Measurements from ENCODE around the gene PSMC3.

The PSMC3 gene

GRCh38 chr11:47411884-47412746, 14.1 kb downstream of the PSMC3 start:
- no peak for DNase-seq

- DNase-seq, result no peak
Measured at GRCh38 chr11:47410370-47411264, 15.6 kb downstream of the PSMC3 start.

DNA sequence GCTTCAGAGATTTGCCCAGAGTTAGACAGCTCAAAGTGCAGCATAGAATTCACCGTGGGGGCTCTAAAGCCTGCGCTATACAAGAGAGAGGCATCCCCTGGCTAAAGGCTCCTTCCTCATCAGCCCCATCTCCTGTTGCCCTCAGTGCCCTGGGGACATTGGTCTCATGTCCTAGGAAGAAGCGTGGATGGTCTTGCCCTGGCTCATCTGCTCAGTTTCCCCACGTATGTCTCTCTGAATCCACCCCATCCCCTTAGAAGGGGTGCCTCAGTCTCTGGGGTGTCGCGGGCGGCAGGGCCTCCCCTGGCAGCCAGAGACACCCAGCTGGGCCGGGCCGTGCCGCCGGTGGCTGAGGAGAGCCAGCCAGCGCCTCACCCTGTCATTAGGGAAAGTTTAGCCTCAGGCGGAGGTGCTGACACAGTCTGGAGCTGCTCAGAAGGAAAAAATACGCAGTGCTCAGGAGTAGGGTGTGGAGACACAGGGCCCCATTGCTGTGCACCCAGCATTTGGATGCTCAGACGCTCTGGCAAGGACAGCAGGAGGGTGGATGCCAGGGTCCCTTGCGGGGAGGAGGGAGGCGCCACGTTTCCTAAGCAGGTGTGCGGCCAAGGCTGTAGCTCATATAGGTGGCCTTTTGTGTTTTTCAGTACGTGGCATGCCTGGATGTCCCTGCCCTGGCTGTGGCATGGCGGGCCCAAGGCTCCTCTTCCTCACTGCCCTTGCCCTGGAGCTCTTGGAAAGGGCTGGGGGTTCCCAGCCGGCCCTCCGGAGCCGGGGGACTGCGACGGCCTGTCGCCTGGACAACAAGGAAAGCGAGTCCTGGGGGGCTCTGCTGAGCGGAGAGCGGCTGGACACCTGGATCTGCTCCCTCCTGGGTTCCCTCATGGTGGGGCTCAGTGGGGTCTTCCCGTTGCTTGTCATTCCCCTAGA, 16.5 kb downstream of the PSMC3 start:
- no peak for DNase-seq

GRCh38 chr11:47408598-47409439, 17.4 kb downstream of the PSMC3 start:
- DNase-seq, result peak; percentile 76

GRCh38 chr11:47407746-47408590, 18.3 kb downstream of the PSMC3 start, which contains the start of gene SLC39A13:
Gene SLC39A13 (plus strand): TSS chr11:47408590. CDS start chr11:47410095, 1,505 bp downstream.
- peak; percentile 95 for DNase-seq

DNA sequence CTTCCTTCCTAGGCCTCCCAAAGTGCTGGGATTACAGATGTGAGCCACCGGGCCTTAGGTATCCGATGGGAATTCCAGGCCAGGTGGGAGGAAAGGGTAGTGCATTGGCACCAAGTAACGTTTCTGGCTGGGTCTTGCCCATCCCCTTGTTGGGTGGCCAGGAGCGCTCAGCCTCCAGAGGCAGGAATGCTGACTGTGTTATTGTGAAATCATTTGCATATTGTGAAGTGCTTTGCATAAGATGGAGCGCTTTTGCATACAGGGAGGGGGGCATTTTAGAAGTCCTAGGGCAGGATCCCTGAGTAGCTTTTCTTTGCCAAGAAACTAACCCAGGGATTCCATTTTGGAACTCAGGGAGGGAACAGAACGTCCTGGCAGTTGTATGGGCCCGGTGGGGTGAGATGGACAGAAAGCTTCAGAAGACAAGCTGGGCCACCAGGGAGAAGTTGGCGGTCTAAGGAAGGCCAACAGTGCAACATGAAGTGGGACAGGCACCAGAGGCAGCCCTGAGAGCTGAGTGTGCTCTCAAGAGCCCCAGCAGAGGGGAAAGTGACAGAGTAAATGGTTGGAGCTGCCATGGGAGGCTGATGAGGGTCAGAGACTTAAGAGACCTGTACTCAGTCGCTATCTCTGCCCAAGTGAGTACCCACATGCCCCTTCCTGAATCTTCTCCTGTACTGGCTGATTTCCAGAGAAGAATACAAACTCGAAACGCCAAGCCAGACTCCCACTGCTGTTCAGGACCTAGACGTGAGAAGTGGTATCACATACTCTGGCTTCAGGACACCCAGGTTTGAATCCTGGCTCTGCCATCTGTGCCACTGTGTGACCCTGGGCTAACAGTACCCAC, 19.1 kb downstream of the PSMC3 start:
- DNase-seq, result peak; percentile 38

DNA sequence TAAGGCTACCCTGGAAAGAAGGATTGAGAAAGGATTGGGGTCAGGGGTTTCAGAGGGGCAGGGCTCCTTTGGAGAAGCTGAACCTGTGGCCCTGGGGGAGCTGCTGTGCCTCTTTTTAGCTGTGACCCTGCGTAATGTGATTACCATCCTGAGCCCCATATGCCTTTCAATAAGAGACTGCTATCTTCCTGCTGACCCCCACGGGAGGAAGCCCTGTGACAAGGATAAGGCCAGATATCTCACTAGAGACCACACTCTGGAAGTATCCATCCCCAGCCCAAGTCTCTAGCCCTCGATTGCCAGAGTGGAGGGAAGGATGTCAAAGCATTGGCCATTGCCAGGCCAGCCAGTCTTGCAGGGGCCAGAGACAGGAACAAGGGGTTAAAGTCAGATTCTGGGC, 22.7 kb downstream of the PSMC3 start:
- DNase-seq, result no peak

- DNase-seq, result no peak
Measured at GRCh38 chr11:47403135-47403534, 23.1 kb downstream of the PSMC3 start.

- no peak for DNase-seq
Measured at GRCh38 chr11:47400768-47401279, 25.4 kb downstream of the PSMC3 start.

DNA sequence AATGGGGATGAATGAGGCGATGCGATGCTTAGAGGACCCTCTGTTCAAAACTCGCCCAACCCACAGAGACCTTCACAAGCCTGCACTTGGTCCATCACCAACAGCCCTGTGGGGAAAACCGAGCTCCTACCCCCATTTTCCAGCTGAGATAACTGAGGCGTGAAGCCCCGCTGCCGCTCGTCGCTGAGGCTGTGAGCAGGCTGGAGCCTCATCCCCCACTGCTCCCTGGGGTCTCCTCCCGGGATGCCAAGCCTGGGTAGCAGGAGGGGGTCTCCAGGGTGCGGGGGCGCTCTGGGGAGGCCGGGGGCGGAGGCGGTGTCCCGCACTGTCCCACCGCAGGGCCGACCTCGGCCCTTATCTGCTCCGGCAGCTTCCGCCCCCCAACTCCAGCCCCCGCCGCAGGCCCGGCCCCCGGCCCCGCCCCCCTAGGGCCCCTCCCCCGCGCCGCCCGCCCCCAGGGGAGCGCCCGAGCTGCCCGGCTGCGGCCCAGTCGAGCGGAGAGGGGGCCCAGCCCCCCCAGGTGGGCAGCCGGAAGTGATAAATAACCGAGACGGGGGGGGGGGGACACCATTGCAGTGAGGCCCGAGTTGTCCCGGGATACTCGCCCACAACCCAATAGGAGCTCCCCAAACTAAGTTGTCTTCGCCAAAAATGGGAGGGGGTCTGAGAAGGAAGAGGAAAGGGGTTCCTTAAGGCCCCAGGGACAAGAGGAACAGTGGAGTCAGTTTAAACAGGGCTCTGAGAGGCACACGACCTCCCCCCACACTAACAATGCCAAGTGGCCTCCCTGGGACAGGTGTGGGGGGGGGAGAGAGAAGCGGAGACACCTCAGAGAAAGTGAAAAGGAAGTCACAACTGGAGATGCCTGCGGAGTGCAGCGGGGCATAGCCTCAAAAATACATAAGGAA, 26.1 kb downstream of the PSMC3 start:
- no peak for DNase-seq

- DNase-seq, result no peak
Measured at GRCh38 chr11:47398551-47398950, 27.7 kb downstream of the PSMC3 start.

GRCh38 chr11:47398011-47398410, 28.2 kb downstream of the PSMC3 start:
- DNase-seq, result no peak

GRCh38 chr11:47396049-47396320, 30.3 kb downstream of the PSMC3 start:
- no peak for DNase-seq

- DNase-seq, result no peak
Measured at GRCh38 chr11:47395223-47396048, 30.8 kb downstream of the PSMC3 start.

GRCh38 chr11:47394322-47395222, 31.7 kb downstream of the PSMC3 start:
- no peak for DNase-seq

- DNase-seq, result no peak
Measured at GRCh38 chr11:47394050-47394321, 32.3 kb downstream of the PSMC3 start.

Measured in fibroblast of skin of right quadriceps (primary cell).